Hepatocyte (in vitro differentiated cells): ENCODE data around the gene ATXN10.

Experiments
- EZH2 ChIP-seq: fragments of 200-600 bp; sonication (generic); IDR thresholded peaks from 2 replicates; pipeline ENCODE4 v1.6.1; 2016; ENCODE audit warnings: antibody characterized with exemption, mild to moderate bottlenecking, borderline replicate concordance
- TF ChIP-seq, protein P1 (sequence below): fragments of 200-600 bp; sonication (generic); IDR thresholded peaks from 2 replicates; pipeline ENCODE4 v1.5.1; 2016; ENCODE audit warnings: antibody characterized with exemption, mild to moderate bottlenecking; ENCODE audit not compliant: poor library complexity

DNA sequence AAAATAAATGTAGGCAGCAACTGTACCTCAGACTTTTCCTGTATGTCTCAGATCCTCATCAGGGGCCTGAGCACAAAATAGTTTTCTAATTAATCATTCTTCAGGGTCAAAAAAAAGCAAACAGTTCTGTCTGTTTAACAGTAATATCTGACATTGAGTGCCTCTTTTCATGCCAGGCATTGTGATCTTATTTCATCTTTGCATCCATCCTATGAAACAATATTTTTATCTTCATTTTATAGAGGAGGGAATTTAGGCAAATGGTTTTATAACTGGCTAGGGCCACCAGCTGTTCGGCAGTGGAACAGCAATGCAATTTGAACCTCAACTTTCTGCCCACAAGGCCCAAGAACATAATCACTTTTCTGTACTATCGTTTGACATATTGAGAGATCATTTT lies 159.8 kb downstream of the ATXN10 start:
- TF ChIP-seq, protein P1, sequence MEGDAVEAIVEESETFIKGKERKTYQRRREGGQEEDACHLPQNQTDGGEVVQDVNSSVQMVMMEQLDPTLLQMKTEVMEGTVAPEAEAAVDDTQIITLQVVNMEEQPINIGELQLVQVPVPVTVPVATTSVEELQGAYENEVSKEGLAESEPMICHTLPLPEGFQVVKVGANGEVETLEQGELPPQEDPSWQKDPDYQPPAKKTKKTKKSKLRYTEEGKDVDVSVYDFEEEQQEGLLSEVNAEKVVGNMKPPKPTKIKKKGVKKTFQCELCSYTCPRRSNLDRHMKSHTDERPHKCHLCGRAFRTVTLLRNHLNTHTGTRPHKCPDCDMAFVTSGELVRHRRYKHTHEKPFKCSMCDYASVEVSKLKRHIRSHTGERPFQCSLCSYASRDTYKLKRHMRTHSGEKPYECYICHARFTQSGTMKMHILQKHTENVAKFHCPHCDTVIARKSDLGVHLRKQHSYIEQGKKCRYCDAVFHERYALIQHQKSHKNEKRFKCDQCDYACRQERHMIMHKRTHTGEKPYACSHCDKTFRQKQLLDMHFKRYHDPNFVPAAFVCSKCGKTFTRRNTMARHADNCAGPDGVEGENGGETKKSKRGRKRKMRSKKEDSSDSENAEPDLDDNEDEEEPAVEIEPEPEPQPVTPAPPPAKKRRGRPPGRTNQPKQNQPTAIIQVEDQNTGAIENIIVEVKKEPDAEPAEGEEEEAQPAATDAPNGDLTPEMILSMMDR: peak; percentile 18
- TF ChIP-seq EZH2: no peak
